ENCODE results near the gene PSMC6. TPM values are rescaled to one million over a fixed set of nuclear protein-coding genes. Genes with fewer than 3 reads are reported as not detected.

PSMC6 gene
- total and polyA plus RNA-seq, 2 of the 13 experiments (the other 11 are each of a cell fraction or from before 2014, with no cell fraction given) = 90.0 to 210 TPM

DNA sequence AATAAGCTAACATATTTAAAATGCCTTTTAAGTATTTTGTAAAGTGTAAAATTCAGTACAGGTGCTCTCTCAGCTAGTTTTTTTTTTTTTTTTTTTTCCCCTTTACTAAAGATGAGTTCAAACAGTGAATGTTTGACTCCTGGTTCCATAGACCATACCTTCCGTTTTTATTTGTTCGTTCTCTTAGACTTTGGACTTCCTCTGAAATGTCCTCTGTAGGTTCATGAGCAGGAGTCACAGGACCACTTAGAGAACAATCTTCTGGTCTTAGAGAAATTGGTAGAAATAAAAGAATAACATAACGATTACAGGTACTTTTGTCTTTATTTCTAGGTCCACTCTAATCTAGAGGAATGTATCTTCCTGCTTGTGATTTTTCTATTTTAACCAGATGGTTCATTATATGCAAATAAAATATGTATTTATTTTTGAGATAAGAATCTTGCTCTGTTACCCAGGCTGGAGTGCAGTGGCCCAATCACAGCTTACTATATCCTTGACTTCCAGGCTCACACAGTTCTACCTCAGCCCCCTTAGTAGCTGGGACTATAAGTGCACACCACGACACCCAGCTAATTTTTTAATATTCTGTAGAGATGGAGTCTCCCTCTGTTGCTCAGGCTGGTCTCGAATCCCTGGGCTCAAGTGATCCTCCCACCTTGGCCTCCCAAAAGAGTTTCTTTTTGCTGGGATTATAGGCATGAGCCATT lies 48.8 kb downstream of the PSMC6 start (continued):
- TF ChIP-seq, protein P1, sequence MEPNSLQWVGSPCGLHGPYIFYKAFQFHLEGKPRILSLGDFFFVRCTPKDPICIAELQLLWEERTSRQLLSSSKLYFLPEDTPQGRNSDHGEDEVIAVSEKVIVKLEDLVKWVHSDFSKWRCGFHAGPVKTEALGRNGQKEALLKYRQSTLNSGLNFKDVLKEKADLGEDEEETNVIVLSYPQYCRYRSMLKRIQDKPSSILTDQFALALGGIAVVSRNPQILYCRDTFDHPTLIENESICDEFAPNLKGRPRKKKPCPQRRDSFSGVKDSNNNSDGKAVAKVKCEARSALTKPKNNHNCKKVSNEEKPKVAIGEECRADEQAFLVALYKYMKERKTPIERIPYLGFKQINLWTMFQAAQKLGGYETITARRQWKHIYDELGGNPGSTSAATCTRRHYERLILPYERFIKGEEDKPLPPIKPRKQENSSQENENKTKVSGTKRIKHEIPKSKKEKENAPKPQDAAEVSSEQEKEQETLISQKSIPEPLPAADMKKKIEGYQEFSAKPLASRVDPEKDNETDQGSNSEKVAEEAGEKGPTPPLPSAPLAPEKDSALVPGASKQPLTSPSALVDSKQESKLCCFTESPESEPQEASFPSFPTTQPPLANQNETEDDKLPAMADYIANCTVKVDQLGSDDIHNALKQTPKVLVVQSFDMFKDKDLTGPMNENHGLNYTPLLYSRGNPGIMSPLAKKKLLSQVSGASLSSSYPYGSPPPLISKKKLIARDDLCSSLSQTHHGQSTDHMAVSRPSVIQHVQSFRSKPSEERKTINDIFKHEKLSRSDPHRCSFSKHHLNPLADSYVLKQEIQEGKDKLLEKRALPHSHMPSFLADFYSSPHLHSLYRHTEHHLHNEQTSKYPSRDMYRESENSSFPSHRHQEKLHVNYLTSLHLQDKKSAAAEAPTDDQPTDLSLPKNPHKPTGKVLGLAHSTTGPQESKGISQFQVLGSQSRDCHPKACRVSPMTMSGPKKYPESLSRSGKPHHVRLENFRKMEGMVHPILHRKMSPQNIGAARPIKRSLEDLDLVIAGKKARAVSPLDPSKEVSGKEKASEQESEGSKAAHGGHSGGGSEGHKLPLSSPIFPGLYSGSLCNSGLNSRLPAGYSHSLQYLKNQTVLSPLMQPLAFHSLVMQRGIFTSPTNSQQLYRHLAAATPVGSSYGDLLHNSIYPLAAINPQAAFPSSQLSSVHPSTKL (CRISPR knock-in tag; IDR thresholded peaks at IDR 0.05) = peak; percentile 66
- no peak for TF ChIP-seq SMAD3 (CRISPR knock-in tag; IDR thresholded peaks at IDR 0.05)
- 0 out of 2 replicates have a peak, but pooled peaks have one; percentile 10 for TF ChIP-seq STAG1 (CRISPR knock-in tag; IDR thresholded peaks at IDR 0.05)
- no peak for TF ChIP-seq SIX4 (CRISPR knock-in tag; IDR thresholded peaks at IDR 0.05)
- peak; percentile 27; the same call in 1 of the 2 replicates for TF ChIP-seq HDAC2 (CRISPR knock-in tag; IDR thresholded peaks at IDR 0.05)
- TF ChIP-seq MIER3 (CRISPR knock-in tag; IDR thresholded peaks at IDR 0.05; ENCODE audit: borderline replicate concordance) = peak; percentile 22; the same call in 1 of the 2 replicates
- 0 out of 2 replicates have a peak, but pooled peaks have one; percentile 11 for TF ChIP-seq NKX3-1 (CRISPR knock-in tag; IDR thresholded peaks at IDR 0.05)
- TF ChIP-seq, protein P2, sequence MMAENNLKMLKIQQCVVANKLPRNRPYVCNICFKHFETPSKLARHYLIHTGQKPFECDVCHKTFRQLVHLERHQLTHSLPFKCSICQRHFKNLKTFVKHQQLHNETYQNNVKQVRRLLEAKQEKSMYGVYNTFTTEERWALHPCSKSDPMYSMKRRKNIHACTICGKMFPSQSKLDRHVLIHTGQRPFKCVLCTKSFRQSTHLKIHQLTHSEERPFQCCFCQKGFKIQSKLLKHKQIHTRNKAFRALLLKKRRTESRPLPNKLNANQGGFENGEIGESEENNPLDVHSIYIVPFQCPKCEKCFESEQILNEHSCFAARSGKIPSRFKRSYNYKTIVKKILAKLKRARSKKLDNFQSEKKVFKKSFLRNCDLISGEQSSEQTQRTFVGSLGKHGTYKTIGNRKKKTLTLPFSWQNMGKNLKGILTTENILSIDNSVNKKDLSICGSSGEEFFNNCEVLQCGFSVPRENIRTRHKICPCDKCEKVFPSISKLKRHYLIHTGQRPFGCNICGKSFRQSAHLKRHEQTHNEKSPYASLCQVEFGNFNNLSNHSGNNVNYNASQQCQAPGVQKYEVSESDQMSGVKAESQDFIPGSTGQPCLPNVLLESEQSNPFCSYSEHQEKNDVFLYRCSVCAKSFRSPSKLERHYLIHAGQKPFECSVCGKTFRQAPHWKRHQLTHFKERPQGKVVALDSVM (CRISPR knock-in tag; IDR thresholded peaks at IDR 0.05) = peak; percentile 89
- TF ChIP-seq ISL2 (CRISPR knock-in tag; IDR thresholded peaks at IDR 0.05) = 0 out of 2 replicates have a peak, but pooled peaks have one; percentile 25
- no peak for TF ChIP-seq RBM22 (optimal IDR thresholded peaks at IDR 0.05; ENCODE audit: low read length)
- no peak for TF ChIP-seq ZNF207 (IDR thresholded peaks at IDR 0.05; ENCODE audit: borderline replicate concordance)
- 0 out of 2 replicates have a peak, but pooled peaks have one; percentile 19 for TF ChIP-seq ERF (CRISPR knock-in tag; IDR thresholded peaks at IDR 0.05)
- TF ChIP-seq ASH2L (IDR thresholded peaks at IDR 0.05; ENCODE audit: insufficient read length, low read depth, low read length) = peak; percentile 88
- no peak for TF ChIP-seq MYNN (CRISPR knock-in tag; IDR thresholded peaks at IDR 0.05; ENCODE audit: low read depth)
- no peak for TF ChIP-seq ZNF263 (CRISPR knock-in tag; IDR thresholded peaks at IDR 0.05)
- TF ChIP-seq SMYD3 (CRISPR knock-in tag; IDR thresholded peaks at IDR 0.05) = no peak
- 0 out of 2 replicates have a peak, but pooled peaks have one; percentile 37 for TF ChIP-seq ZMYM4 (CRISPR knock-in tag; IDR thresholded peaks at IDR 0.05)

Measured in HepG2 (cell line).